Endothelial cell of umbilical vein (primary cell): ENCODE results near the gene SLC12A8. TPM values are rescaled to one million over a fixed set of nuclear protein-coding genes. Genes with fewer than 3 reads are reported as not detected.
A peak's percentile ranks its signal among the peaks of the same experiment; 100 is the strongest.

Source experiments
- BruUV-seq: library from RNA; stranded (reverse); fragments of 400-500 nt; replicated peaks from 2 replicates; lab custom pipeline; 2021; lab: Mats Ljungman, UMichigan
- CTCF ChIA-PET: fragments of 300-600, 350-600 bp; sonication (Branson Sonifier 250); formaldehyde crosslinking; loops from one replicate; lab custom pipeline; 2021; ENCODE audit warnings: antibody characterized with exemption, inconsistent platforms; lab: Charles Lee
- POLR2A ChIA-PET: fragments of 300-600, 350-600 bp; sonication (Branson Sonifier 250); formaldehyde crosslinking; loops from one replicate; lab custom pipeline; 2021; ENCODE audit warnings: antibody characterized with exemption, inconsistent platforms; lab: Charles Lee
- DNase-seq: peaks from one replicate; pipeline ENCODE4 v3.0.0-alpha.2; 2011; ENCODE audit warnings: low read depth, low spot score
- FAIRE-seq: peaks from 2 replicates; lab custom pipeline; 2011; peaks lifted over from hg19 to GRCh38; lab: Jason Lieb, UNC
- H2AFZ ChIP-seq: 2 replicates; pipeline ENCODE4 v1.6.0; 2012; ENCODE audit warnings: low read depth, low read length, control low read depth, inconsistent platforms
- H3K27ac ChIP-seq: 2 replicates; pipeline ENCODE4 v1.5.1; 2011; ENCODE audit warnings: low read depth, mild to moderate bottlenecking, control low read depth, low read length, moderate library complexity; ENCODE audit not compliant: insufficient read depth
- H3K27me3 ChIP-seq, 2 experiments: 2 replicates each; pipeline versions ENCODE4 v1.6.0 to v1.6.1; 2011; ENCODE audit warnings: low read length in 2 of 2, mixed read lengths in 1 of 2; ENCODE audit not compliant: control insufficient read depth in 2 of 2, insufficient read depth in 2 of 2
- H3K36me3 ChIP-seq, 2 experiments: 2 replicates in 1 of 2; 3 replicates in 1 of 2; pipeline ENCODE4 v1.5.1; 2011; ENCODE audit warnings: low read length in 2 of 2, mild to moderate bottlenecking in 1 of 2, moderate library complexity in 1 of 2; ENCODE audit not compliant: control insufficient read depth in 2 of 2, insufficient read depth in 2 of 2; ENCODE audit errors: extremely low read depth in 1 of 2
- H3K4me1 ChIP-seq: 3 replicates; pipeline ENCODE4 v1.5.1; 2011; ENCODE audit warnings: mild to moderate bottlenecking, low read length; ENCODE audit not compliant: control insufficient read depth, insufficient read depth; ENCODE audit errors: extremely low read depth
- H3K4me2 ChIP-seq: 2 replicates; pipeline ENCODE4 v1.6.1; 2011; ENCODE audit warnings: low read length, control low read depth, mixed read lengths; ENCODE audit not compliant: insufficient read depth
- H3K4me3 ChIP-seq, 3 experiments: fragments of 200-600 bp in 1 of 3; sonication (generic), shearing (Covaris generic) in 1 of 3; replicated peaks in 1 of 3; 2 replicates each; pipeline ENCODE4 v1.5.1; 2011 to 2016; ENCODE audit warnings: control low read depth in 3 of 3, low read length in 3 of 3, mild to moderate bottlenecking in 2 of 3, inconsistent platforms in 1 of 3, low read depth in 1 of 3, moderate library complexity in 1 of 3; ENCODE audit not compliant: insufficient read depth in 1 of 3
- H3K79me2 ChIP-seq: 2 replicates; pipeline ENCODE4 v1.6.0; 2012; ENCODE audit warnings: low read length, inconsistent platforms; ENCODE audit not compliant: control insufficient read depth, insufficient read depth
- H3K9ac ChIP-seq: replicated peaks from 2 replicates; pipeline ENCODE3; 2011; ENCODE audit warnings: low read length, control low read depth; ENCODE audit not compliant: insufficient read depth; ENCODE audit errors: extremely low read depth
- H3K9me1 ChIP-seq: replicated peaks from 3 replicates; pipeline ENCODE4 v1.6.0; 2011; ENCODE audit warnings: mild to moderate bottlenecking, low read length; ENCODE audit not compliant: control insufficient read depth, insufficient read depth; ENCODE audit errors: extremely low read depth
- H3K9me3 ChIP-seq: replicated peaks from 2 replicates; pipeline ENCODE4 v1.5.1; 2012; ENCODE audit warnings: low read length, inconsistent platforms; ENCODE audit not compliant: control insufficient read depth, insufficient read depth
- H4K20me1 ChIP-seq: replicated peaks from 2 replicates; pipeline ENCODE3; 2011; ENCODE audit warnings: mild to moderate bottlenecking, low read length; ENCODE audit not compliant: control insufficient read depth, insufficient read depth; ENCODE audit errors: extremely low read depth
- EZH2 ChIP-seq: IDR thresholded peaks from 2 replicates; pipeline ENCODE4 v1.6.1; 2012; ENCODE audit warnings: borderline replicate concordance, low read depth, mild to moderate bottlenecking, moderate library complexity, low read length, inconsistent platforms; ENCODE audit not compliant: severe bottlenecking
- POLR2AphosphoS5 ChIP-seq: IDR thresholded peaks from 2 replicates; pipeline ENCODE4 v1.6.1; 2012; ENCODE audit warnings: low read depth, mild to moderate bottlenecking, control low read depth, low read length, moderate library complexity; ENCODE audit not compliant: insufficient read depth
- dilution Hi-C: fragments of 300-500 bp; cut with MboI; formaldehyde crosslinking; loops from one replicate; pipeline ENCODE4 v1.15.0; 2019; ENCODE audit warnings: low sequenced_read_pairs; ENCODE audit not compliant: extremely low pct_ligation_motif_present
- intact Hi-C: fragments of 100-400 bp; cut with micrococcal nuclease; formaldehyde crosslinking; loops from one replicate; pipeline ENCODE4 v1.10.0; 2022
- polyA plus RNA-seq, 4 experiments: library from polyadenylated mRNA; depleted of rRNA in 3 of 4; stranded (reverse) in 3 of 4; unstranded in 1 of 4; fragments of >200 nt; gene quantifications; 2 replicates each; pipeline versions ENCODE4 v1.2.1 to v1.2.3, GENCODE V29; 2011 to 2012; ENCODE audit warnings: missing spikeins in 1 of 4
- total RNA-seq: library from RNA; stranded (reverse); gene quantifications from 2 replicates; pipeline ENCODE4 v1.2.3, GENCODE V29; 2021

The SLC12A8 gene
- total and polyA plus RNA-seq, 2 donors (not counting 3 experiments of a cell fraction or from before 2014, with no cell fraction given) = 0.86 to 0.90 TPM

- TF ChIP-seq EZH2 = no peak
- FAIRE-seq = no peak
- no peak overlapping the region for H3K4me3 ChIP-seq
- H3K36me3 ChIP-seq = peaks cover 3 to 7% of the 10 kb centered on the region in 2 experiments
- no peak overlapping the region for H2AFZ ChIP-seq
- intact Hi-C loops = loop anchor here (5.0 kb wide), 1 partner anchor 142 kb away; the partner anchor contains the start of gene ZNF148
- CTCF ChIA-PET = no interaction called here
- dilution Hi-C loops = no loop called here
- H3K27ac ChIP-seq = no peak overlapping the region
- POLR2A ChIA-PET = no interaction called here
- no peak overlapping the region for H3K4me2 ChIP-seq
- no peaks in the 10 kb centered on the region for H4K20me1 ChIP-seq
- no peak for DNase-seq
- no peaks in the 10 kb centered on the region for H3K27me3 ChIP-seq
- no peaks in the 10 kb centered on the region for H3K9me3 ChIP-seq
- H3K4me1 ChIP-seq = peaks cover 19% of the 10 kb centered on the region
- H3K79me2 ChIP-seq = no peaks in the 10 kb centered on the region
- no TSS peak for BruUV-seq
- no peak overlapping the region for H3K9ac ChIP-seq
- H3K9me1 ChIP-seq = no peaks in the 10 kb centered on the region
These were observed 22.3 kb upstream of the SLC12A8 start for GRCh38 chr3:125234831-125235230.

GRCh38 chr3:125232401-125232800 lies 19.9 kb upstream of the SLC12A8 start:
- dilution Hi-C loops = no loop called here
- no peak overlapping the region for H3K4me2 ChIP-seq
- intact Hi-C loops = loop anchor here (5.0 kb wide), 1 partner anchor 145 kb away; the partner anchor contains the start of gene ZNF148
- ChIA-PET CTCF (interaction anchor here (1.3 to 1.5 kb wide), 3 partner anchors 12 to 82 kb away, joined by 4 to 6 read pairs (median 5); no protein-coding TSS in a partner anchor), POLR2A (no interaction called here)
- H3K79me2 ChIP-seq = no peaks in the 10 kb centered on the region
- no peak for TF ChIP-seq EZH2
- TF ChIP-seq POLR2AphosphoS5 = no peak
- no peak overlapping the region for H3K9ac ChIP-seq
- H3K4me1 ChIP-seq = peaks cover 19% of the 10 kb centered on the region
- H3K9me3 ChIP-seq = no peaks in the 10 kb centered on the region
- peak overlapping the region; percentile 59 for H3K27ac ChIP-seq
- H3K36me3 ChIP-seq = peaks cover 6 to 7% of the 10 kb centered on the region in 2 experiments
- H3K9me1 ChIP-seq = no peaks in the 10 kb centered on the region
- no peaks in the 10 kb centered on the region for H4K20me1 ChIP-seq
- DNase-seq = no peak
- H3K27me3 ChIP-seq = no peaks in the 10 kb centered on the region
- no peak for FAIRE-seq
- TSS peak; percentile 8 for BruUV-seq
- H2AFZ ChIP-seq = no peak overlapping the region
- no peak overlapping the region for H3K4me3 ChIP-seq
